A549 (cell line): Measurements from ENCODE around the gene LRCOL1. TPM values are rescaled to one million over a fixed set of nuclear protein-coding genes. Genes with fewer than 3 reads are reported as not detected.
A peak's percentile ranks its signal among the peaks of the same experiment; 100 is the strongest.
"Not testable (repeated sequence)": the region's sequence is repeated elsewhere in the genome, so short reads cannot be mapped to it uniquely, and the experiment has no call there.

ENCODE experiments used
- ATAC-seq, 2 experiments: fragments of 200-7000 bp in 1 of 2; fragments of >200 bp in 1 of 2; cut with Nextera tagmentation in 1 of 2; cut with Tn5 transposase in 1 of 2; 3 replicates each; pipeline versions ENCODE4 v1.8.0 to v1.9.1; 2018 to 2020; ENCODE audit warnings: mild to moderate bottlenecking in 1 of 2, moderate library complexity in 1 of 2
- CTCF ChIA-PET: fragments of 300-600 bp; sonication (Branson Sonifier 250); formaldehyde crosslinking; extraction: SDS; loops from one replicate; lab custom pipeline; 2021; ENCODE audit warnings: antibody characterized with exemption, inconsistent platforms; lab: Yijun Ruan, JAX
- POLR2A ChIA-PET: fragments of 350-600 bp; formaldehyde crosslinking; extraction: SDS; loops from one replicate; lab custom pipeline; 2021; ENCODE audit warnings: antibody characterized with exemption, inconsistent platforms; lab: Yijun Ruan, JAX
- DNase-seq, 2 experiments: peaks; one replicate each; pipeline versions ENCODE4 v3.0.0 to v3.0.0-alpha.2; 2011 to 2016; ENCODE audit warnings: low read depth in 1 of 2, low spot score in 1 of 2
- FAIRE-seq: peaks from 2 replicates; lab custom pipeline; 2011; peaks lifted over from hg19 to GRCh38; lab: Jason Lieb, UNC
- H3K27ac ChIP-seq, 2 experiments: fragments of >200 bp; sonication (Bioruptor Twin); formaldehyde crosslinking; 3 replicates each; pipeline ENCODE4 v1.5.1; 2016 to 2017
- H3K4me1 ChIP-seq: fragments of >200 bp; sonication (Bioruptor Twin); formaldehyde crosslinking; 3 replicates; pipeline ENCODE4 v1.6.1; 2016
- H3K4me2 ChIP-seq: fragments of >200 bp; sonication (Bioruptor Twin); formaldehyde crosslinking; 3 replicates; pipeline ENCODE4 v1.6.1; 2016
- H3K4me3 ChIP-seq: fragments of >200 bp; sonication (Bioruptor Twin); formaldehyde crosslinking; 3 replicates; pipeline ENCODE4 v1.5.1; 2016
- H3K9me3 ChIP-seq: fragments of >200 bp; sonication (Bioruptor Twin); formaldehyde crosslinking; 3 replicates; pipeline ENCODE4 v1.6.1; 2016
- CEBPB ChIP-seq, 2 experiments: fragments of >200 bp in 1 of 2; sonication (Bioruptor Twin) in 1 of 2; formaldehyde crosslinking in 1 of 2; IDR thresholded peaks; 2 replicates each; pipeline ENCODE4 v1.6.1; 2012 to 2016
- FOSL2 ChIP-seq, 2 experiments: fragments of 450-650 bp in 1 of 2; fragments of >200 bp in 1 of 2; sonication (Bioruptor Twin) in 1 of 2; formaldehyde crosslinking; IDR thresholded peaks; 2 replicates each; pipeline versions ENCODE4 v1.5.0 to v1.6.1; 2016 to 2020; ENCODE audit warnings: mild to moderate bottlenecking in 1 of 2, moderate library complexity in 1 of 2
- MAZ ChIP-seq: fragments of 150-350 bp; IDR thresholded peaks from 2 replicates; pipeline ENCODE4 v1.6.1; 2014; ENCODE audit warnings: antibody characterized with exemption, low read depth, low read length, borderline replicate concordance
- NPAS2 ChIP-seq: fragments of 250-450 bp; sonication (Bioruptor Pico); IDR thresholded peaks from 2 replicates; pipeline ENCODE4 v1.8.0; 2022; ENCODE audit warnings: mild to moderate bottlenecking, moderate library complexity, borderline replicate concordance
- RAD21 ChIP-seq, 2 experiments: fragments of >200 bp in 1 of 2; sonication (Bioruptor Twin) in 1 of 2; formaldehyde crosslinking in 1 of 2; IDR thresholded peaks in 1 of 2; conservative IDR thresholded peaks in 1 of 2; 2 replicates in 1 of 2; 3 replicates in 1 of 2; pipeline ENCODE4 v1.6.1; 2012 to 2018; ENCODE audit warnings: inconsistent platforms in 1 of 2
- SMC3 ChIP-seq: fragments of >200 bp; sonication (Bioruptor Twin); formaldehyde crosslinking; IDR thresholded peaks from 3 replicates; pipeline ENCODE4 v1.6.1; 2018; ENCODE audit warnings: inconsistent platforms
- SREBF2 ChIP-seq: fragments of 450-650 bp; IDR thresholded peaks from 2 replicates; pipeline ENCODE4 v1.6.1; 2014; ENCODE audit warnings: mild to moderate bottlenecking, moderate library complexity
- WGBS: methylation state at CpG from one replicate; pipeline ENCODE4 v1.1.6; 2017; ENCODE audit errors: missing lambda C conversion rate; 5-methylcytosine and 5-hydroxymethylcytosine counted together
- polyA plus RNA-seq, 4 experiments: library from polyadenylated mRNA; depleted of rRNA in 3 of 4; stranded (reverse); fragments of >200 nt; fragmentation: RNase III in 1 of 4; extraction: RNeasy Plus Mini Kit Qiagen cat#74134 plus additional on column Dnase treatment in 1 of 4; gene quantifications; 2 replicates in 3 of 4; 3 replicates in 1 of 4; pipeline ENCODE4 v1.2.3, GENCODE V29; 2011 to 2017
- TF ChIP-seq, protein P1 (sequence below): IDR thresholded peaks from 2 replicates; pipeline ENCODE4 v1.6.1; 2012
- TF ChIP-seq, protein P2 (sequence below): IDR thresholded peaks from 2 replicates; pipeline ENCODE4 v1.6.1; 2012; ENCODE audit warnings: low read depth, borderline replicate concordance
- TF ChIP-seq, protein P3 (sequence below): fragments of >200 bp; sonication (Bioruptor Twin); formaldehyde crosslinking; IDR thresholded peaks from 3 replicates; pipeline ENCODE4 v1.5.1; 2016

LRCOL1 gene
- polyA plus RNA-seq, 2 of the 4 experiments (the other 2 are of a cell fraction) = not detected

DNA sequence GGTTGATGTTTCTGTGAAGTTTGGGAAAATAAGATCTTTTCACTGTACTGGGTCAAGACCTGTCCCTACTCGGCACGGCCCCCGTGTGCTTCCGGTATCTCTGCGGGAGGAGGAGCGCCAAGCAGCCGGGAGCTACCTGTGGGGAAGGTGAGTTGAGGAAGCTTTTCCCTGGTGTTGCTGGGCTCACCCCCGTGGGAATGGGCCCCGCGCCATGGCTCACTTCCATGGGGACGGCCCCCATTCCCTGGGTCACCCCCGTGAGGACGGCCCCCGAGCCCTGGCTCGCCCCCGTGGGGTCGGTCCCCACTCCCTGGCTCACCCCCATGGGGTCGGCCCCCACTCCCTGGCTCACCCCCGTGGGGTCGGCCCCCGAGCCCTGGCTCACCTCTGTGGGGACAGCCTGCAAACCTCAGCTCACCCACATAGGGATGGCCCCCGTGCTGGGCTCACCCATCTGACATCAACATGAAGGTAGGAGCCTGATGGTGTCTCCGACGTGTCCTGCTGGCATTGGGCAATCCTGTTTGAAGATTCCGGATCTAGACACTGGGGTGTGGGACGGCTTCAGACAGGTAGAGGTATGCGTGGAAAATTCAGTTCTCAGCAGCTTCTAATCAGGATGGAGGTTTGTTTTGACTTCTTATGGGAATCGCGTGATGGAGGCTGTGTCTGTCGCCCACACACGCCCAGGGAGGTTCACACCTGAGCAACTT, 9.1 kb downstream of the LRCOL1 start:
- no peak overlapping the region; a peak in 1 of 6 replicates for H3K27ac ChIP-seq
- DNase-seq (no peak), ATAC-seq (no peak), FAIRE-seq (no peak)
- no peak overlapping the region; the same call in 1 of the 3 replicates for H3K4me3 ChIP-seq
- CTCF ChIA-PET = interaction anchor here (0.6 to 6.3 kb wide), 14 partner anchors 9 to 312 kb away, joined by 3 to 46 read pairs (median 4); partner anchors contain the start of gene LRCOL1
- H3K4me2 ChIP-seq = peak overlapping the region; percentile 83; the same call in 2 of the 3 replicates
- peaks cover 8% of the 10 kb centered on the region; the same call in 1 of the 3 replicates for H3K4me1 ChIP-seq
- H3K9me3 ChIP-seq = no peaks in the 10 kb centered on the region
- TF ChIP-seq SREBF2 (no peak), FOSL2 (IDR thresholded peaks at IDR 0.05) (no peak), FOSL2 (CRISPR knock-in tag; IDR thresholded peaks at IDR 0.05) (no peak)
- TF ChIP-seq, protein P1, sequence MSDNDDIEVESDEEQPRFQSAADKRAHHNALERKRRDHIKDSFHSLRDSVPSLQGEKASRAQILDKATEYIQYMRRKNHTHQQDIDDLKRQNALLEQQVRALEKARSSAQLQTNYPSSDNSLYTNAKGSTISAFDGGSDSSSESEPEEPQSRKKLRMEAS = no peak
- POLR2A ChIA-PET = no interaction called here
- WGBS = 66% methylated on average over 17 of the region's 31 CpGs

DNA sequence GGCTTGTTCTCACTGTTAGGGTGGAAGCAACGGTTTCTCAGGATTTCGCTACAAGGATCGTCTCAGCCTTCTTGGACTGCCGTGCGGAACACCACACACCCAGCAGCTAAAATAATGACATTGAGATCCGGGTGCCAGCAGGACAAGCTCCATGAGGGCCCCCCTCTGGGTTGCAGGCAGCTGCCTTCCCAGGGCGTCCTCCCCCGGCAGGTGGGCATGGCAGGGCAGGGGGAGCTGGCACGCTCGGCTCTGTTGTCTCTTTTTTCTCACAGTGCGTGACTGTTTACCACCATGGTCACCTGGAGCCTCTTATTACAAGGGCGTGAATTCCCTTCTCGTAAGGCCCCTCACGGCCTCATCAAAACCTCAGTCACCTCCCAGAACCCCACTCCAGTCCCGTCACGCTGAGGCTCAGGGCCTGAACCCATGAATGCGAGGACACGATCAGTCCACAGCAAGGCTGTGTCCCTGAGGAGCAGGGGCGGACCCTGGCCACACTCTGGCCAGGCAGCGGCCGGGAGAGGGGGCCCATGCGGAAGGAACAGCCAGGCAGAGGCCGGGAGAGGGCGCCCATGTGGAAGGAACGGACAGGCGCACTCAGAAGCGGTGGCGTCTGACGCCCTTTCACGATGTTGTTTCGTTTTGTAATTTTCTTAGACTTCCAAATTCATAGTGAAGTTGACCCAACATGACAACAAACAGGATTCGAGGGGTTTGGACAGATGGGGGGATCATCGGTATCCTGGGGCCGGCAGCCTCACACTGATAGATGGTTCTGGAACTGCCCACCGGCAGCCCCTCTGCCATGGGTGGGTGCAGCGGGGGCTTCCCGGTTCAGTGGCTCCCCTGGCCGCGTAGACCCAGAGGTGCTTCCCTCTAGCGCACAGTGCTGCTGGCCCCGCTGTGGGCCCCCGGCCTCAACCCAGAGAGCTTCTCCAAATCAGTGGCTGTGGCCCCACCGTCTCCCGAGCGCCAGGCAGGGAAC, 10.0 kb downstream of the LRCOL1 start:
- WGBS = 41% methylated on average over 44 of the region's 45 CpGs
- Histone ChIP-seq H3K4me3 (peak overlapping the region; percentile 36), H3K4me2 (peak overlapping the region; percentile 83), H3K27ac (peak overlapping the region; percentile 38 to 78; a peak in 5 of 6 replicates), H3K4me1 (peaks cover 11% of the 10 kb centered on the region; the same call in 1 of the 3 replicates), H3K9me3 (no peaks in the 10 kb centered on the region)
- CTCF ChIA-PET = interaction anchor here (0.7 to 6.3 kb wide), 18 partner anchors 9 to 311 kb away, joined by 3 to 46 read pairs (median 4); partner anchors contain the start of genes LRCOL1 and P2RX2
- no peak for FAIRE-seq
- ATAC-seq = peak; percentile 84 to 91
- peak; percentile 72 to 75 for TF ChIP-seq RAD21 (conservative IDR thresholded peaks at IDR 0.05 in 1 of 2, IDR thresholded peaks at IDR 0.05 in 1 of 2)
- peak; percentile 60 for TF ChIP-seq SMC3
- no peak for TF ChIP-seq MAZ
- TF ChIP-seq, protein P2, sequence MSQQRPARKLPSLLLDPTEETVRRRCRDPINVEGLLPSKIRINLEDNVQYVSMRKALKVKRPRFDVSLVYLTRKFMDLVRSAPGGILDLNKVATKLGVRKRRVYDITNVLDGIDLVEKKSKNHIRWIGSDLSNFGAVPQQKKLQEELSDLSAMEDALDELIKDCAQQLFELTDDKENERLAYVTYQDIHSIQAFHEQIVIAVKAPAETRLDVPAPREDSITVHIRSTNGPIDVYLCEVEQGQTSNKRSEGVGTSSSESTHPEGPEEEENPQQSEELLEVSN = peak; percentile 47; the same call in 1 of the 2 replicates
- no peak for TF ChIP-seq NPAS2 (CRISPR knock-in tag)
- TF ChIP-seq, protein P3, sequence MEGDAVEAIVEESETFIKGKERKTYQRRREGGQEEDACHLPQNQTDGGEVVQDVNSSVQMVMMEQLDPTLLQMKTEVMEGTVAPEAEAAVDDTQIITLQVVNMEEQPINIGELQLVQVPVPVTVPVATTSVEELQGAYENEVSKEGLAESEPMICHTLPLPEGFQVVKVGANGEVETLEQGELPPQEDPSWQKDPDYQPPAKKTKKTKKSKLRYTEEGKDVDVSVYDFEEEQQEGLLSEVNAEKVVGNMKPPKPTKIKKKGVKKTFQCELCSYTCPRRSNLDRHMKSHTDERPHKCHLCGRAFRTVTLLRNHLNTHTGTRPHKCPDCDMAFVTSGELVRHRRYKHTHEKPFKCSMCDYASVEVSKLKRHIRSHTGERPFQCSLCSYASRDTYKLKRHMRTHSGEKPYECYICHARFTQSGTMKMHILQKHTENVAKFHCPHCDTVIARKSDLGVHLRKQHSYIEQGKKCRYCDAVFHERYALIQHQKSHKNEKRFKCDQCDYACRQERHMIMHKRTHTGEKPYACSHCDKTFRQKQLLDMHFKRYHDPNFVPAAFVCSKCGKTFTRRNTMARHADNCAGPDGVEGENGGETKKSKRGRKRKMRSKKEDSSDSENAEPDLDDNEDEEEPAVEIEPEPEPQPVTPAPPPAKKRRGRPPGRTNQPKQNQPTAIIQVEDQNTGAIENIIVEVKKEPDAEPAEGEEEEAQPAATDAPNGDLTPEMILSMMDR = peak; percentile 74
- TF ChIP-seq, protein P1 = peak; percentile 75
- POLR2A ChIA-PET = no interaction called here
- DNase-seq = peak; percentile 76 to 78

DNA sequence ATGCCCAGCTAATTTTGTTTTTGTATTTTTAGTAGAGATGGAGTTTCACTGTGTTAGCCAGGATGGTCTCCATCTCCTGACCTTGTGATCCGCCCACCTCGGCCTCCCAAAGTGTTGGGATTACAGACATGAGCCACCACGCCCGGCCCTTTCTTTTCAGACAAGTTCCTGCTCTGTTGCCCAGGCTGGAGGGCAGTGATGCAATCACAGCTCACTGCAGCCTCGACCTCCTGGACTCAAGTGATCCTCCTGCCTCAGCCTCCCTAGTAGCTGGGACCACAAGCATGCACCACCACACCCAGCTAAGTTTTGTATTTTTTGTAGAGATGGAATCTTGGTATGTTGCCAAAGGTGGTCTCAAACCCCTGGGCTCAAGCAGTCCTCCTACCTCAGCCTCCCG, 10.9 kb downstream of the LRCOL1 start:
- TF ChIP-seq CEBPB (IDR thresholded peaks at IDR 0.05) = peak in 1 of 2 experiments; percentile 53; a peak in 1 of 4 replicates
- CTCF ChIA-PET = interaction anchor here (0.7 to 6.3 kb wide), 13 partner anchors 8 to 310 kb away, joined by 3 to 46 read pairs (median 4); partner anchors contain the start of genes LRCOL1 and P2RX2
- H3K27ac ChIP-seq, H3K4me2 ChIP-seq, FAIRE-seq, H3K4me3 ChIP-seq, H3K9me3 ChIP-seq, POLR2A ChIA-PET, DNase-seq, ATAC-seq: not testable (repeated sequence)
- peaks cover 11% of the 10 kb centered on the region; the same call in 1 of the 3 replicates for H3K4me1 ChIP-seq
- WGBS = 76% methylated on average over 6 of the region's 6 CpGs
